ENCODE results near the gene NDRG3.
A peak's percentile ranks its signal among the peaks of the same experiment; 100 is the strongest.

Gene NDRG3

DNA sequence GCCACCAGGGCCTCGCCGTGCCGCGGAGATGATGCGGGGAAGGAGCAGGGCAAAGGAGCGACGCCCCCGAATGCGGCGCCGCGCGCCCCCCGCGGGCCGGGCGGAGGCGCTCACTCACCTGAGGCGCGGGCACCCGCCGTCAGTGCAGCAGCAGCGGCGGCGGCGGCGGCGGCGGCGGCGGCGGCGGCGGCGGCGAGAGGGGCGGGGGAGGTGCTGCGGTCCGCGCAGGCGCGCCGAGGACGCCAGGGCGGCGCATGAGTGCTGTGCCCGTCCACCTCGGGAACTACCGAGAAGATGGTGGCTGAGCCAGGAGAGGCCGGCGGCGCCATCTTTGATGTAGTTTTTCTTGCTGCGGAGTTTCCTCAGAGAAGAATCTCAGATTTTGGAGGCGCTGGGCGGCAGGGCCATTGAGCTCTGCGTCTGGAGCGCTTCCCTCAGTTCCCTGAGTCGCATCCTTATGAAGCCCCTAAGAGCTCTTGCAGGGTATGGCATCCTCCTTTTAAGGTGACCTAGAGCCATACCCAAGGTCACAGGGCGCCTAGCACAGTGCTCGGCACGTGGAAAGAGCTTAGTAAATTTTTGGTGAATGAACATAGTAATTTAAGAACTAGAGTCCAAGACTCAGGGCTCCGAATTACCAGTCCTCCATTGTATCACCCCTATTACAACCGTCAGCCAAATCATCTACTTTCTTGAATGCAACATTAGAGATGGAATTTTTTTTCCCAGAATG is at the start of gene NDRG3:
Gene NDRG3 (minus strand): TSS at position 164 of the 733 bp plus-strand sequence. CDS start 24,355 bp downstream, outside the sequence.
- DNase-seq: peak; percentile 87

- DNase-seq: no peak
Observed at GRCh38 chr20:36794116-36794474, 48.2 kb upstream of the NDRG3 start.

DNA sequence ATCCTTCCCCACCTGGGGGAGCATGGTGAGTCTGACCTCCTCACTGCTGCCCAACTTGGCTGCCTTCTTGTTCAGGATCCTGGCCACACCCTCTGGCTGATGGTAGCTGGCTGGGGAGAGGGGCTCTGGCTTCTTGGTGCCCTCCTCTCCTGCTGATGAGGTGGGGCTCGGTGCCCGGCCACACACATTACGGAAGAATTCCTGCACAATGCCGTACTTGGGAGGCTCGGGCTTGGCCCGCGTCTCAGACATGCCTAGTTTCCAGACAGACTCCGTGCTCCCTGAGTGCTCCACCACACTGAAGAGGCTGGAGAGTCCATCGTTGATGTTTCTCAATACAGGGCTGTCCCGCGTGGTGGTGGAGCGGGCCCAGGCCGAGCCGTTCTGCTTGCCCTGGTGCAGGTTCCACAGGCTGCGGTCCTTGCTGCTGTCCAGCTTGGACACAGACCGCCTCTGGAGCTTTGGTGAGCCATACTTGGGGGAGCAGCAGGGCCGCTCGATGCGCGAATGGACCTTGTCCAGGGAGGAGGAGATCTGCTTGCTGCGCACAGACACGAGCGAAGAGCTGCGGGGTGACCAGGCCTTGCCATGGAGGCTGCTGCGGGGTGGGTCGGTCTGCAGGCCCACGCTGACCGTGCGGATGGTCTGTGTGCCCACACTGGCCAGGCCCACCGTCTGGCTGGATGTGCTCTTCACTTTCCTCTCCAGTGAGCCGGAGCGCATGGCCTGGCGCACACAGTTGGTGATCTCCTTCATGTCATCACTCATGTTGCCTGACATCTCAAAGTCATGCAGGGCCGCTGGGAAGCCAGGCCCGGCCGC is 47.6 kb upstream of the NDRG3 start:
- DNase-seq: no peak

- peak; percentile 16 to 22 for DNase-seq
Observed at GRCh38 chr20:36792422-36792821, 46.5 kb upstream of the NDRG3 start.

- no peak for DNase-seq
Observed at GRCh38 chr20:36791862-36792261, 46.0 kb upstream of the NDRG3 start.

- DNase-seq: no peak
Observed at GRCh38 chr20:36786663-36787062, 40.8 kb upstream of the NDRG3 start.

GRCh38 chr20:36786246-36786645 is 40.4 kb upstream of the NDRG3 start:
- no peak for DNase-seq

GRCh38 chr20:36785308-36785707 is 39.4 kb upstream of the NDRG3 start:
- DNase-seq: no peak

GRCh38 chr20:36784900-36785299 is 39.0 kb upstream of the NDRG3 start:
- DNase-seq: no peak

DNA sequence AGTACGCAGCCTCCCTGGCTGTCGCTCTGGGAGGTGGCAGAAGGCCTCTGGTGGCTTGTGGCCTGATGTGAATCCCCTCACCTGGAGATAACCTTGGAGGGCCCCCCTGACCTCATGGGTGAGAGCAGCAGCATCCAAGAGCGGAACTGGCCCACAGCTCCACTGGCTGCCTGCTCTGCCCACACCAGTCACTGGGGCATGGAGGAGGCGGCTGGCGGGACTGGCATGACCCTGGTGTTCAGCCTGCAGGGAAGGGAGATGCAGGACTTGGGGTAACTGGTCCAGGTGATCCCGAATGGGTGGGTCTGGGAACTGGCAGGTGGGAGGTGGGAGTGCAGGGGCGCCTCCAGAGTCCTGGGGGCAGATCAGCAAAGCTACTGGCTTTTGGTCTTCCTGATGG is 38.2 kb upstream of the NDRG3 start:
- DNase-seq: no peak

GRCh38 chr20:36779656-36780025 is 33.8 kb upstream of the NDRG3 start:
- no peak for DNase-seq

DNA sequence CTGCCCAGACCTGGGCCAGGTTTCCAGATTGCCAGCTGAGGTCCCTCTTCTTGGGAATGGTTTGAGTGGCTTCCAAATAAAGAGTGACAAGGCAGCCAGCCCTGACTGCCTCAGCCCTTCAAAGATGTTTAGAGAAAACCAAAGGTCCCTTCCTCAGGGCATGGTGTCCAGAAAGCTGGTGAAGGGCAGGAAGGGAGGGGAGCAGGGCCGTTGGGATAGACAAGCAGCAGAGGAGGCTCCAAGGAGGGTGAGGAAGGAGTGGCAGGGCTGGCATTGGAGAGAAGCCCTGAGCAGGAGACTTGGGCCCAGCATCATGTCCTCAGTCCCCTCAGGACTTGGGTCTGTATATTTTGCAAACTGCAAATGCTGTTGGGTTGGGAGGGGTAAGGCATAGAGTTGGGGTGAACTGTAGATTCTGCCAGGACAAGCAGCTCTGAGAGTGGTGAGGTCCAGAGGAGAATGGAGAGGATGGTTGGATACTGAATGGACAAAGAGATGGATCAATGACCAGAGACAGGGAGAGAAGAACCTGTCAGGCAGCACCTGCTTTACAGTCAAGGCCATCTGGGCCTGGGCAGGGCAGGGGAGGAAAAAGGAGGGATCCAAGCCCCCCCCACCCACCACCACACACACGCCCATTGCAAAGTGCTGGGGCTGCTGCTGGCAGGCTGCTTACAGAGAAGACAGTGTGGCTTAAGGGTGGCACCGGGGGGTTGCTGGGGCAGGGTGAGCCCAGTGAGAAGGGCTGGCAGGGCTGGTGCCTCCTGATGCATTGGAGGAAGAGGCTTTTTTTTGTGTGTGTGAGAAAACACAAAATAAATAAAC is 33.2 kb upstream of the NDRG3 start:
- DNase-seq: no peak

GRCh38 chr20:36777576-36777975 is 31.7 kb upstream of the NDRG3 start:
- DNase-seq: no peak

DNA sequence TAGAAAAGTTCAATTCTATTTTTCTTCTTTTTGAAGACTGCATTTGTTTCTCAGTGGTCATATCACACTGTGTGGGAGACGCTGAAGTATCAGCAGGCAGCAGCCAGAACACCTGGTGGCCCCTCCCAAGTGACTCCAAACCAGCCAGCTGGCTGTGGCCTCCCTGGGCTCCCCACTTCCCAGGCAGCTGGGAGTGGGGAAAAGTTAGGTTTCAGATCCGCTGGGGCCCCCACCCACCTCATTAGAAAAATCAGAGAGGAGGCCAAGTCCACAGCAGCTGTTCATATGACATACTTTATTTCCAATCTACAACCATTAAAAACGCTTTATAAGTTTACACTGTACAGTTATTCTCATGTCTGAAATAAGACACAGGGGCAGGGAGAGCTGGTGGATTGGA is 31.3 kb upstream of the NDRG3 start:
- DNase-seq: no peak

DNA sequence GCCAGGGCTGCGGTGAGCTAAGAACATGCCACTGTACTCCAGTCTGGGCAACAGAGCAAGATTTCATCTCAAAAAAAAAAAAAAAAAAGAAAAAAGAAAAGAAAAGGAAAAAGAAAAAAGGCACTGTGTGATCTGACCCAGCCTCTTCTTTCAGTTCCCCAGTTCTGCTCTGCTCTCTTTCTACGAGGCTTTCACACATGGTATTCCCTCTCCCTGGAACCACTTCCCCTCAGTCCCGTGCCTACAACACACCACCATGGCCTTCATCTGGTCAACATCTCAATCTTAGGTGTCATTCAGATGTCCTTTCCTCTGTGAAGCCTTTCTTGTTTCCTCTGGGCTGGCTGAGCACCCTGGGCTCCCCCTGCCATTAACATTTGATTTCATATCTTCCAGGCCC is 29.9 kb upstream of the NDRG3 start:
- no peak for DNase-seq

GRCh38 chr20:36775196-36775595 is 29.3 kb upstream of the NDRG3 start:
- no peak for DNase-seq

DNA sequence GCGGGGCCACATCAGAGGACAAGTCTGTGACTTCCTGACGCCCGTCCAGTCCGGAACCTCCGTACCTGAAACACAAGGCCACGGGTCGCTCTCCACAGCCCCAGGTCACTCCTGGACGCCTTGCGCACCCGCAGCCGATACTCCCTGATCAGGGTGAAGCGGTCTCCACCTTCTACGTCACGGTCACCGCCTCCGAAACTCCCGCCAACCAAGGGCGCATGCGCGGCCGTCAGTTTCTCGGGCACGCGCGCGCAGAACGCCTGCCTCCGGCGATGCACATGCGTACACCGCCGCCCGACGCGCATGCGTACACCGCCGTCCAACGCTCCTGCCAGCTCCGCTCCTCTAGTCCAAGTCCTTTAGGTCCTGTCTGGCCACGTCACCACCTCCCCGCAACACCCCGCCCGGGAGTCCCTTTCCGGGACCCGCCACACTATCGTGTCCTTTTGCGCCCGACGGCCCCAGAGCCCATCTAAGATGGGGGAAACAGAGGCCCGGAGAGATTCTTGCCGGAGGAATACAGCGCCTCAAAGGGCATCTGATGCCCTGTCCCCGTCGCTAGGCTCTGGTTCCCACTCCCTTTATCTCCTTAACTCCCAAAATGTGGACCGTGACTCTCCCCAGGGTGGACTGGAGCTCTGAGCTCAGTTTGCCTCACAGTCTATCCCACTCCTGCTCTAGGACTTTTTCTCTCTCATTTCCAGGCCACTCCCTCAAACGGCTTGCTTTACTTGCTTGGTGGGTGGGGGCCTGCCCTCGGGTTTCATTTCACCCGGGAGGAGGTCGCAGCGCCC is 27.9 kb upstream of the NDRG3 start, which contains the start of gene DSN1:
Gene DSN1 (minus strand): TSS at position 167 of the 794 bp plus-strand sequence. CDS start 2,305 bp downstream, outside the sequence.
- peak; percentile 92 to 93 for DNase-seq

- no peak for DNase-seq
Observed at GRCh38 chr20:36773107-36773596, 27.3 kb upstream of the NDRG3 start.

DNA sequence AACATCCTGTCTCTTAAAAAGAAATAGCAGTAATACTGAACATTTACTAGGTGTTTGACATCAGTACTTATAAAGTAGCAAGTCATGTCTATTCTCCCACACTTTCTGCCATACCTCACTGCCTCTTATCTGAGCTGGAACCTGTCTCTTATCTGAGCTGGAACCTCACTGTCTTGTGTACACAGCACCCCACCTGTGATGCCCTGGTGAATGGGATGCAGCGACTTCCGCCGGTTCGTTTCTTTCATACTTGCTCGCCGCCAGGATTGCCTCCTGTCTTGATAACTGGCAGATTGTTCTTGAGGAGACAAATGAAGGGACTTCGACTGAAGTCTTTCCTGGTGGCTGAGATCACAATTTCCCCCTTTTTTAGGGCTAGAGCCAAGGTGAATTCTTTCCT is 24.8 kb upstream of the NDRG3 start:
- no peak for DNase-seq

DNA sequence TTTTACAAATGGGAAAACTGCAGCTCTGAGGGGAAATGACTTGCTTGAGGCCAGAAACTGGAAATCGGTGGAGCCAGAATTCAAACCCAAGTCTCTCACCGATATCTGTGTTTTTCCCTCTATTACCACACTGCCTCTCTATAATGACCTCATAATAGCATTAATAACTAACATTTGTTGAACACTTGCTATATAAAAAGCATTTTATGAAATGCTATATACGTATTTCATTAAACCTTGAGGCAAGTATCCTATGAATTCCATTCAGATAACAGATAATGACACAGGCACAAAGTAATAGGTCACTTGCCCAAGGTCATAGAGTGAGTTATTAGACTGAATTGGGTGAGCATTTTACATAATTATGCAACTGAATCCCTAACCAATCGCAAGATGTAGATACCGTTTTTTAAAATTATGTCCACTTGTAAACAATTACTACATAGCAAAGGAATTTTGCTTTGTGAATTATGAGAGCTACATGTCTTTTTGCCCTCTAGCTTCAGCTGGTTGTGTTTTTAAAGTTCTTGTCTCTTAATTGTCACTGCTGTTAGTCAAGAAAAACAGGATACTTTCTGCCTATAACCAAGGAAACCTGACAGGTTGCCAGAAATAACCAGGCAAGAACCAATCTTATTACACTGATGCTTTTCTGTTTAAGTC is 23.0 kb upstream of the NDRG3 start:
- DNase-seq: no peak

- no peak for DNase-seq
Observed at GRCh38 chr20:36761125-36761524, 15.2 kb upstream of the NDRG3 start.

GRCh38 chr20:36760647-36761046 is 14.8 kb upstream of the NDRG3 start:
- no peak for DNase-seq
